Smooth muscle cell (in vitro differentiated cells): ENCODE measurements around the gene PARP15. TPM values are rescaled to one million over a fixed set of nuclear protein-coding genes. Genes with fewer than 3 reads are reported as not detected.
"Not testable (repeated sequence)": the region's sequence is repeated elsewhere in the genome, so short reads cannot be mapped to it uniquely, and the experiment has no call there.

Source experiments
- DNase-seq: peaks from one replicate; lab custom pipeline; 2025; ENCODE audit not compliant: unreplicated experiment; lab: John Stamatoyannopoulos, UW
- H2AFZ ChIP-seq: fragments of 200-600 bp; sonication (generic); 2 replicates; pipeline ENCODE4 v1.6.0; 2016; ENCODE audit warnings: antibody characterized with exemption, low read depth, mild to moderate bottlenecking
- H3F3A ChIP-seq: fragments of 200-600 bp; sonication (generic); 2 replicates; pipeline ENCODE4 v1.6.0; 2017; ENCODE audit warnings: antibody characterized with exemption, low read depth
- H3K27ac ChIP-seq: fragments of 200-600 bp; sonication (generic); 2 replicates; pipeline ENCODE4 v1.5.1; 2016; ENCODE audit warnings: low read depth, mild to moderate bottlenecking
- H3K27me3 ChIP-seq: fragments of 200-600 bp; sonication (generic); 2 replicates; pipeline ENCODE4 v1.6.1; 2016; ENCODE audit warnings: low read depth, mild to moderate bottlenecking
- H3K36me3 ChIP-seq: fragments of 200-600 bp; sonication (generic); 2 replicates; pipeline ENCODE4 v1.5.1; 2016; ENCODE audit warnings: low read depth
- H3K4me1 ChIP-seq: fragments of 200-600 bp; sonication (generic); 2 replicates; pipeline ENCODE4 v1.5.1; 2016; ENCODE audit warnings: low read depth
- H3K4me2 ChIP-seq: fragments of 200-600 bp; sonication (generic); 2 replicates; pipeline ENCODE4 v1.6.0; 2016; ENCODE audit warnings: mild to moderate bottlenecking
- H3K4me3 ChIP-seq: fragments of 200-600 bp; sonication (generic); 2 replicates; pipeline ENCODE4 v1.5.1; 2016; ENCODE audit warnings: mild to moderate bottlenecking
- H3K79me2 ChIP-seq: fragments of 200-600 bp; sonication (generic); 2 replicates; pipeline ENCODE4 v1.6.0; 2016; ENCODE audit warnings: low read depth, mild to moderate bottlenecking
- H3K9ac ChIP-seq: fragments of 200-600 bp; sonication (generic); 2 replicates; pipeline ENCODE4 v1.6.0; 2016; ENCODE audit warnings: low read depth
- H3K9me3 ChIP-seq: fragments of 200-600 bp; sonication (generic); replicated peaks from 2 replicates; pipeline ENCODE4 v1.5.1; 2016; ENCODE audit warnings: low read depth
- H4K20me1 ChIP-seq: fragments of 200-600 bp; sonication (generic); 2 replicates; pipeline ENCODE4 v1.6.0; 2016; ENCODE audit warnings: low read depth
- WGBS: methylation state at CpG from one replicate; pipeline ENCODE4 v1.1.7; 2016; ENCODE audit warnings: low lambda C conversion rate; 5-methylcytosine and 5-hydroxymethylcytosine counted together
- polyA plus RNA-seq: library from polyadenylated mRNA; unstranded; fragments of >200 nt; fragmentation: Nextera tagmentation; extraction: Ambion mirVana; gene quantifications from 2 replicates; pipeline ENCODE4 v1.2.1, GENCODE V29; 2016
- total RNA-seq: library from RNA; depleted of rRNA; stranded (reverse); fragments of >200 nt; gene quantifications from 2 replicates; pipeline ENCODE4 v1.2.3, GENCODE V29; 2014
- TF ChIP-seq, protein P1 (sequence below): fragments of 200-600 bp; sonication (generic); IDR thresholded peaks from 2 replicates; pipeline ENCODE4 v1.5.1; 2017; ENCODE audit warnings: borderline replicate concordance, mild to moderate bottlenecking, antibody characterized with exemption; ENCODE audit not compliant: insufficient read depth, poor library complexity, severe bottlenecking

PARP15 gene
- total and polyA plus RNA-seq, 2 experiments from 2014 or later: 0.40 TPM; not detected in 1

DNA sequence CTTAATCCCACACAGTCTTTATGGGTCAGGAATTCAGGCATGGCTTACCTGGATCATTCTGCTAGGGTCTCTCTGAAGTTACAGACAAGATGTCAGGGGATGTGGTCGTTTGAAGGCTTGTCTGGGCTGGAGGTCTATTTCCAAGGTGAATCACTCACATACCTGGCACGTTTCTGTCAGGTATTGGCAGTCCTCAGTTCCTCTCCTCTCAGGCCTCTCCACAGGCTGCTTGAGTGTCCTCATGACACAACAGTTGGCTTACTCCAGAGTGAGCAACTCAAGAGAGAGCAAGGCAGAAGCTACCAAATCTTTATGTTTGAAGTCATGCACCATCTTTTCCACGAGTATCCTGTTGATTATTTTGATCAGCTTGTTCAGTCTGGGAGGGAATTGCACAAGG, 59.2 kb downstream of the PARP15 start:
- no peaks in the 10 kb centered on the region for H3K79me2 ChIP-seq
- no peak overlapping the region for H3K9ac ChIP-seq
- H2AFZ ChIP-seq: no peak overlapping the region
- no peaks in the 10 kb centered on the region for H3K4me1 ChIP-seq
- no peaks in the 10 kb centered on the region for H3K9me3 ChIP-seq
- H3K27ac ChIP-seq: no peak overlapping the region
- TF ChIP-seq, protein P1, sequence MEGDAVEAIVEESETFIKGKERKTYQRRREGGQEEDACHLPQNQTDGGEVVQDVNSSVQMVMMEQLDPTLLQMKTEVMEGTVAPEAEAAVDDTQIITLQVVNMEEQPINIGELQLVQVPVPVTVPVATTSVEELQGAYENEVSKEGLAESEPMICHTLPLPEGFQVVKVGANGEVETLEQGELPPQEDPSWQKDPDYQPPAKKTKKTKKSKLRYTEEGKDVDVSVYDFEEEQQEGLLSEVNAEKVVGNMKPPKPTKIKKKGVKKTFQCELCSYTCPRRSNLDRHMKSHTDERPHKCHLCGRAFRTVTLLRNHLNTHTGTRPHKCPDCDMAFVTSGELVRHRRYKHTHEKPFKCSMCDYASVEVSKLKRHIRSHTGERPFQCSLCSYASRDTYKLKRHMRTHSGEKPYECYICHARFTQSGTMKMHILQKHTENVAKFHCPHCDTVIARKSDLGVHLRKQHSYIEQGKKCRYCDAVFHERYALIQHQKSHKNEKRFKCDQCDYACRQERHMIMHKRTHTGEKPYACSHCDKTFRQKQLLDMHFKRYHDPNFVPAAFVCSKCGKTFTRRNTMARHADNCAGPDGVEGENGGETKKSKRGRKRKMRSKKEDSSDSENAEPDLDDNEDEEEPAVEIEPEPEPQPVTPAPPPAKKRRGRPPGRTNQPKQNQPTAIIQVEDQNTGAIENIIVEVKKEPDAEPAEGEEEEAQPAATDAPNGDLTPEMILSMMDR: no peak
- H3K4me3 ChIP-seq: no peak overlapping the region
- no peaks in the 10 kb centered on the region for H4K20me1 ChIP-seq
- H3K36me3 ChIP-seq: no peaks in the 10 kb centered on the region
- no peaks in the 10 kb centered on the region for H3F3A ChIP-seq
- WGBS: 53% methylated on average over 3 of the region's 3 CpGs
- no peaks in the 10 kb centered on the region for H3K27me3 ChIP-seq
- DNase-seq: no peak
- H3K4me2 ChIP-seq: no peak overlapping the region

DNA sequence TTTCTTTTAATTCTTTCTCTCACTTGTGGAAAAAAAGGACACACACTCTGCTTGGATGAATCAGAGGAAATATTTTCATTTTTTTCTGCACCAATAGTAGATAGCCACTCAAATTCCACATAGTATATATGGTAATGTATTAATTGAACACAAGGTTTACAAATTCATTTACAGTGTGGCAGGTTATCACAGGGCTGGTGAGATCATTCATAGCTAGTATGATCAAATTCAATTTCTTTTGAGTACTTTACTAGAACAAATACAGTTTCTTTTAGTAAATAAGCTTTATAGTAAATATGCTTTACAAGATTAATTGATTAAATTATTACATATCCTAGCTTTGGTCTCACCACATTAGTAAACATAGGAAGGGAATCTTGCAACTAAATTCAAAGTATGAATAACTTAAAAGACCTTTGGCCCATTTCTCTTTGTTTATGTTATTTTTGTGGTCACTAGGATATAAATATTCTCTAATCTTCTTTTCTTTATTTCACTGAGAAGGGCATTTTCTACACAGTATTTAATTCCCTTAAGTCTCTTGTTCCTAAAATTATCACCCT, 63.1 kb downstream of the PARP15 start:
- Histone ChIP-seq H3F3A (no peaks in the 10 kb centered on the region), H3K4me1 (no peaks in the 10 kb centered on the region), H2AFZ (no peak overlapping the region), H3K27ac (no peak overlapping the region), H3K4me3 (no peak overlapping the region), H3K4me2 (no peak overlapping the region), H3K27me3 (no peaks in the 10 kb centered on the region), H3K9ac (no peak overlapping the region), H4K20me1 (no peaks in the 10 kb centered on the region), H3K36me3 (no peaks in the 10 kb centered on the region), H3K79me2 (no peaks in the 10 kb centered on the region), H3K9me3 (no peaks in the 10 kb centered on the region)
- TF ChIP-seq, protein P1: no peak
- DNase-seq: no peak

DNA sequence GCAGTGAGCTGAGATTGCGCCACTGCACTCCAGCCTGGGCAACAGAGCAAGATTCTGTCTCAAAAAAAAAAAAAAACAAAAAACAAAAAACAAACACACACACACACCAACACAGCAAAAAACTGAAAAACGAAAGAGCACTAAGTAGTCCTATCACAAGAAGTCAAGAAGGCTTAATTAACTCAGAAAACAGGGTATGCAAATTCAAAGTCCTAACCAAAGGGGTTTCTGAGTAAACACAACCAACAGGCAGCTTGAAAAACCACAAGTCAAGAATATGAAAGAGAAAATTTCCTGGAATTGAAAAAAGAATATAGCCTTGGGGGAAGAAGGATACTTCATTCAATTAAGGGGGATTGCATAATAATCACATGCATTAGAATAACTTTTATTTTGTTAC, 65.5 kb downstream of the PARP15 start:
- H2AFZ ChIP-seq: no peak overlapping the region
- no peaks in the 10 kb centered on the region for H4K20me1 ChIP-seq
- H3K9ac ChIP-seq: no peak overlapping the region
- H3K27me3 ChIP-seq: no peaks in the 10 kb centered on the region
- H3K4me1 ChIP-seq: no peaks in the 10 kb centered on the region
- TF ChIP-seq, protein P1: no peak
- 83% methylated on average over 2 of the region's 2 CpGs for WGBS
- H3K36me3 ChIP-seq: no peaks in the 10 kb centered on the region
- H3K27ac ChIP-seq: no peak overlapping the region
- no peaks in the 10 kb centered on the region for H3K79me2 ChIP-seq
- no peaks in the 10 kb centered on the region for H3F3A ChIP-seq
- no peak overlapping the region for H3K4me2 ChIP-seq
- no peak overlapping the region for H3K4me3 ChIP-seq
- H3K9me3 ChIP-seq: no peaks in the 10 kb centered on the region
- no peak for DNase-seq

DNA sequence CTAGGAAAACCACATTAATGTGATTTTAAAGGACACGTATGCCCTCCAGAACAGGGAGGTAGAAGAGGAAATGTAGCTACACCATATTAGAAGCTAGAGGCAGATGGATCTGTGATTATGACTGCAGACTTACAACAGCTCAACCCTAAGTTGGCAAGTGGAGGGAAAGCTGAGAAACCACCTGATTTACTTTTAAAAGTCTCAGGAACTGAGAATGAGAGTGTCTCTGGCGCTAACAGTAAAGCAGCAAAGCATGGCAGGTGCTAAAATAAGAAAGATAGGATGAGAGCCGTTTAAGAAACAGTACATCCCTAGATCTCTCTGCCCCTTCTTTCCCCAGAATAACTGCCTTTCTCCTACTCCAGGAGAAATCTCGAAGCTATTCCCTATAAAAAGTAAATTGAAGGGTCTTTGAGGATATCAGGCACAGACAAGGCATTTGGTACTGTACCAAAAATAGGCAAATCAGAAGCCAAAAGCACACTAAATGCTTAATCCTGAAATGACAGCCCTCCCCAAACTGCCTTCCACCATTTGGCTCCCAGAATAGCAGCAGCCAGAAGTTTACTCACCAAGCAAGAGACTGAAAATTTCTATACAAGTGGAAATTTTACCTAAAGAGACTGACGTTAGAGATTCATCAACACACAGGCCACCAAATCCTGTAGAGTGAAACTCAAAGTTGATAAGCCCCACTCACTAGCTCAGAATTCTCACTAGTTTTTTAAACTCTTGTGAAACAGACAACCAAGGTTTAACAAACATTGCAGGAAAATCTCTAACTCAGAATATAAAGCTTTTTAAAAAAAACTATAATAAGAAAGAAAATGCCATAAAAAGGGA, 68.9 kb downstream of the PARP15 start:
- H3K4me3 ChIP-seq: no peak overlapping the region
- H2AFZ ChIP-seq: no peak overlapping the region
- TF ChIP-seq, protein P1: no peak
- no peaks in the 10 kb centered on the region for H3K36me3 ChIP-seq
- no peaks in the 10 kb centered on the region for H3K9me3 ChIP-seq
- no peaks in the 10 kb centered on the region for H3K27me3 ChIP-seq
- H3K9ac ChIP-seq: no peak overlapping the region
- no peak overlapping the region for H3K27ac ChIP-seq
- H4K20me1 ChIP-seq: no peaks in the 10 kb centered on the region
- no peaks in the 10 kb centered on the region for H3K79me2 ChIP-seq
- 76% methylated on average over 5 of the region's 5 CpGs for WGBS
- H3K4me1 ChIP-seq: no peaks in the 10 kb centered on the region
- no peak for DNase-seq
- no peak overlapping the region for H3K4me2 ChIP-seq
- no peaks in the 10 kb centered on the region for H3F3A ChIP-seq

DNA sequence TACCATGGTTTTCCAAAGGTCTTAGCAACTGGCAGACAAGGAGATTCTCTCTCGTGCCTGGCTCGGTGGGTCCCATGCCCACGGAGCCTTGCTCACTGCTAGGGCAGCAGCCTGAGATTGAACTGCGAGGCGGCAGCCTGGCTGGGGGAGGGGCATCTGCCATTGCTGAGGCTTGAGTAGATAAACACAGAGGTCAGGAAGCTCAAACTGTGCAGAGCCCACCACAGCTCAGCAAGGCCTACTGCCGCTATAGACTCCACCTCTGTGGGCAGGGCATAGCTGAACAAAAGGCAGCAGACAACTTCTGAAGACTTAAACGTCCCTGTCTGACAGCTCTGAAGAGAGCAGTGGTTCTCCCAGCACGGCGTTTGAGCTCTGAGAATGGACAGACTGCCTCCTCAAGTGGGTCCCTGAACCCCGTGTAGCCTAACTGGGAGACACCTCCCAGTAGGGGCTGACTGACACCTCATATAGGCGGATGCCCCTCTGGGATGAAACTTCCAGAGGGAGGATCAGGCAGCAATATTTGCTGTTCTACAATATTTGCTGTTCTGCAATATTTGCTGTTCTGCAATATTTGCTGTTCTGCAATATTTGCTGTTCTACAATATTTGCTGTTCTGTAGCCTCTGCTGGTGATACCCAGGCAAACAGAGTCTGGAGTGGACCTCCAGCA, 73.9 kb downstream of the PARP15 start:
- DNase-seq, H3K4me2 ChIP-seq, H3K79me2 ChIP-seq, H3K27me3 ChIP-seq, H3K9ac ChIP-seq, H3K4me3 ChIP-seq, H3K27ac ChIP-seq, H2AFZ ChIP-seq, H4K20me1 ChIP-seq, H3K4me1 ChIP-seq, H3K36me3 ChIP-seq, H3F3A ChIP-seq, H3K9me3 ChIP-seq: not testable (repeated sequence)
- WGBS: 80% methylated on average over 11 of the region's 11 CpGs
